Ishikawa (cell line): ENCODE results near the gene B4GALT1.

ENCODE experiments used
- EP300 ChIP-seq: IDR thresholded peaks from 2 replicates; pipeline ENCODE4 v1.6.1; 2012; ENCODE audit warnings: borderline replicate concordance
- FOXM1 ChIP-seq: IDR thresholded peaks from 2 replicates; pipeline ENCODE4 v1.6.1; 2012; ENCODE audit warnings: low read depth, borderline replicate concordance
- RAD21 ChIP-seq: IDR thresholded peaks from 2 replicates; pipeline ENCODE4 v1.6.1; 2012; ENCODE audit warnings: low read depth
- YY1 ChIP-seq: IDR thresholded peaks from 2 replicates; pipeline ENCODE4 v1.6.1; 2012; ENCODE audit warnings: low read depth

GRCh38 chr9:33117796-33118195, 49.3 kb downstream of the B4GALT1 start:
- TF ChIP-seq RAD21 (no peak), YY1 (no peak), EP300 (no peak), FOXM1 (no peak)
